HL-60/S4 treated with phorbol 12-myristate 13-acetate at 8.2 ng/mL for 4 days and 3 days (cell line): ENCODE results near the gene ZNF550.

Source experiments
- in situ Hi-C: fragments of 300-500 bp; cut with MboI; formaldehyde crosslinking; loops from 2 replicates; pipeline ENCODE4 v1.15.0; 2022; ENCODE audit warnings: low sequenced_read_pairs

ZNF550 gene

GRCh38 chr19:57559404-57560025, at the start of gene ZNF550:
Gene ZNF550 (minus strand): TSS chr19:57559863. CDS start chr19:57559682, 181 bp downstream.
- in situ Hi-C loops, result no loop called here

- in situ Hi-C loops, result no loop called here
Measured at GRCh38 chr19:57606931-57607330, 47.3 kb upstream of the ZNF550 start.

- in situ Hi-C loops, result no loop called here
Measured at GRCh38 chr19:57599761-57600383, 40.2 kb upstream of the ZNF550 start, which contains the start of gene ZNF530. Gene ZNF530 (plus strand): TSS chr19:57599885. CDS start chr19:57604346, 4,461 bp downstream.

- in situ Hi-C loops, result no loop called here
Measured at GRCh38 chr19:57599377-57599760, 39.7 kb upstream of the ZNF550 start.

- in situ Hi-C loops, result no loop called here
Measured at GRCh38 chr19:57587529-57587928, 27.9 kb upstream of the ZNF550 start.

GRCh38 chr19:57583521-57584416, 24.1 kb upstream of the ZNF550 start, which contains the start of gene ZIK1:
Gene ZIK1 (plus strand): TSS chr19:57584145. CDS start chr19:57584357, 212 bp downstream.
- in situ Hi-C loops, result no loop called here

GRCh38 chr19:57583104-57583520, 23.4 kb upstream of the ZNF550 start:
- in situ Hi-C loops, result no loop called here

GRCh38 chr19:57578487-57579205, 19.0 kb upstream of the ZNF550 start, which contains the start of gene ZNF416:
Gene ZNF416 (minus strand): TSS chr19:57578911. CDS start chr19:57578704, 207 bp downstream.
- in situ Hi-C loops, result no loop called here

- in situ Hi-C loops, result no loop called here
Measured at GRCh38 chr19:57576661-57577060, 17.0 kb upstream of the ZNF550 start.

GRCh38 chr19:57572415-57572947, 12.8 kb upstream of the ZNF550 start:
- in situ Hi-C loops, result no loop called here

GRCh38 chr19:57570707-57571106, 11.0 kb upstream of the ZNF550 start:
- in situ Hi-C loops, result no loop called here

- in situ Hi-C loops, result no loop called here
Measured at GRCh38 chr19:57566396-57567265, 7.0 kb upstream of the ZNF550 start.

GRCh38 chr19:57563547-57563946, 3.9 kb upstream of the ZNF550 start:
- in situ Hi-C loops, result no loop called here

GRCh38 chr19:57560049-57560491, 407 bp upstream of the ZNF550 start:
- in situ Hi-C loops, result no loop called here

GRCh38 chr19:57559008-57559403, 657 bp downstream of the ZNF550 start:
- in situ Hi-C loops, result no loop called here

GRCh38 chr19:57558525-57558924, 1.1 kb downstream of the ZNF550 start:
- in situ Hi-C loops, result no loop called here

GRCh38 chr19:57557659-57558058, 2.0 kb downstream of the ZNF550 start:
- in situ Hi-C loops, result no loop called here

- in situ Hi-C loops, result no loop called here
Measured at GRCh38 chr19:57552432-57552831, 7.2 kb downstream of the ZNF550 start.

GRCh38 chr19:57546513-57546912, 13.2 kb downstream of the ZNF550 start:
- in situ Hi-C loops, result no loop called here
